GM18909 (cell line): ENCODE measurements around the gene C15orf39.
"Not testable (repeated sequence)": the region's sequence is repeated elsewhere in the genome, so short reads cannot be mapped to it uniquely, and the experiment has no call there.

Experiments
- ATAC-seq: cut with Tn5 transposase; IDR thresholded peaks from one replicate; pipeline ENCODE4 v1.9.1; 2021; ENCODE audit warnings: mild to moderate bottlenecking; ENCODE audit not compliant: unreplicated experiment, poor library complexity

The C15orf39 gene

DNA sequence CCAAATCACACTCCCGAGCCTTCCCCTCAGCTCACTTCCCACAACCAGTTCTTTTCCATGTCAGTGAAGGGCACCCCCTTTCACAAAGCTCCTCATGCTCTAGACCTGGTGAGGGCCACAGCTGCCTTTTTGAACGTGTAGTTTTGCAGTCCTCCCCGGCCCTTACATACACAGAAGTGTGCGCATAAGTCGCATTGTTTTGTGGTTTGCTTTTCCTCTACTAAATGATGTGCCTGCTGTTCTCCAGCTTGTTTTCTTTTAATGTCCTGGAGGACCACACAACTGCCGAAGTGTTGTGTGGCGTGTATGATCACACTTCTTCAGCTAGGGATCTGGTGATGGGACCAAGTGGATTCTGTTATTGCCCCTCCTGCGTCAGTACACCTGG is 7.6 kb downstream of the C15orf39 start:
- ATAC-seq: no peak

DNA sequence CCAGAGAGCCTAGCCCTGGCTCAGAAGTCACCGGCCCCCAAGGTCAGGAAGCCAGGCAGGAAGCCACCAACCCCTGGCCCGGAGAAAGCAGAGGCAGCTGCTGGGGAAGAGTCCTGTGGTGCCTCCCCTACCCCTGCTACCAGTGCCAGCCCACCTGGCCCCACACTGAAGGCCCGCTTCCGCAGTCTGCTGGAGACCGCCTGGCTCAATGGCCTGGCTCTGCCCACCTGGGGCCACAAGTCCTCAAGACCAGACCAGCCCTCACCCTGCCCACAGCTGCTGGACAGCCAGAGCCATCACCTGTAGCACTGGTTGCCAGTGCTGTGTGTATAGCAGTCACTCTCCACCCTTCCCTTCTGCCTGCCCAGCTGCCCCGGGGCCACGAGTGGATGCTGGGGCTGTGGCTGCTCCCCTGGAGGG is 9.1 kb downstream of the C15orf39 start:
- no peak for ATAC-seq

- no peak for ATAC-seq
Measured at GRCh38 chr15:75211436-75212199, 9.9 kb downstream of the C15orf39 start.

GRCh38 chr15:75212200-75212858 is 10.6 kb downstream of the C15orf39 start:
- no peak for ATAC-seq

DNA sequence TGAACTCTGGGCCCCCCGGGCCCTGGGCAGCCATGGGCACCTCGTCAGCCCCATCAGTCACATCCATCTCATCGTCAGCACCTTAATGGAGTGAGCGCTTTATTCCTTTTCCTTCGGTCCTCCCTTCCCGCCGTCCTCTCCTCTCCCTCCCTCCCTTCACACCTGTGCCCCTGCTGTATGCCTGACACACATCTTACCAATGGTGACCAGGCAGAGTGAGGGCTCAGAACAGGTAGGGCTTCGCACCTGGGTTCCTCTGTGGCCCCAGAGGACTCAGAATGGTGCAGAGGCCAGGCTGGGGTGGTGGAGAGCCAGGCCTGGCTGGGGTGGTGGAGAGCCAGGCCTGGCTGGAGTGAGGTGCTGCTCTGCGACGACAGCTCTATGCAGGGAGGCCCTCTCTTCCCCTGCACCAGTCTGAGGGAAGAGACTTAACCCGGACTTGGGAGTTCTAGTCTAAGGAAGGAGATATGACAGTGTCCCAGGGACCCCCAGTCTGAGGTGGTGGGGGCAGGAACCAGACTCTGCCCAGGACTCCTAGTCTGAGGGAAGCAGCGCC is 11.6 kb downstream of the C15orf39 start:
- no peak for ATAC-seq

GRCh38 chr15:75213768-75214221 is 12.1 kb downstream of the C15orf39 start:
- no peak for ATAC-seq

- no peak for ATAC-seq
Measured at GRCh38 chr15:75214293-75215096, 12.8 kb downstream of the C15orf39 start.

DNA sequence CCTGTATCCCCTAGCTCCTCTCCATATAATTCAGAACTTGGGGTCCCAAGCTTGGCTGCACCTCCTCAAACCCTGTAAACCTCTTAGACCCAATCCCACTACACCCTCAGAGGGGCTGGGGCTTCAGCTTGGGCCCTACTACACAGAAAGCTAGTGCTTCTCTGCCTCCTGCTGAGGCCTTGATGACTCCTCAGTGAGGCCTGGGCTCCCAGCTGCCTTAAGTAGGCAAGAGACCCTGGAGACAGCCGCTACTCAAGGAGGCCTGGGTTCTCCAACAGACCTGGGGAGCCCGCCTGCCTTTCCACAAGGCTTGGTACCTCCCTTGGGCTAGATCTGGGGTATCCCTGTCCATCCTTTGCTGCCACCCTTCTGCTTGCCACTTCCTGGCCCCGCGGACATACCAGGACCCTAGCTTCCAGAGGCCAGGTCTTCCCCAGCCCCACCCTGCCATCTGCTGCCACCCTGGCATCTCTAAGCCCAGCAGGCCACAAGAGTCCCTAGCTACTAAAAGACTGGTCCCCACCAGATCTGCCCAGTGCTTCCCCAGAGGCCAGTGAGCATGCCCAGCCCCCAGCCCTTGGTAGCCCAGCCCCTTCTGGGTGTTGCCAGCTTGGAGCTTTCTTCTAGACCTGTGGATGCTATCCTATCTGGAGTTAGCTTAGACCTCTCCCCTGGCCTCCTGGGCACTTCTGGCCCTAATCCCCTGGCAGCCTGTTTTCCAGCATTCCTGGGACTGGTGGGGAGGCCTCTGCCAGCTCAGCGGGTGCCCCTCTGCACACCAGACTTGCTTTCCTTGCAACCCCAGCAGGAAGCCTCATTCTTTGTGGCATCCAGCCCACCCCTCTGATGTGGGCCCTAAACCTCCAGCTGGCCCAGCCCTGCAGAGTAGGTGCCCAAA is 13.7 kb downstream of the C15orf39 start:
- ATAC-seq: no peak

DNA sequence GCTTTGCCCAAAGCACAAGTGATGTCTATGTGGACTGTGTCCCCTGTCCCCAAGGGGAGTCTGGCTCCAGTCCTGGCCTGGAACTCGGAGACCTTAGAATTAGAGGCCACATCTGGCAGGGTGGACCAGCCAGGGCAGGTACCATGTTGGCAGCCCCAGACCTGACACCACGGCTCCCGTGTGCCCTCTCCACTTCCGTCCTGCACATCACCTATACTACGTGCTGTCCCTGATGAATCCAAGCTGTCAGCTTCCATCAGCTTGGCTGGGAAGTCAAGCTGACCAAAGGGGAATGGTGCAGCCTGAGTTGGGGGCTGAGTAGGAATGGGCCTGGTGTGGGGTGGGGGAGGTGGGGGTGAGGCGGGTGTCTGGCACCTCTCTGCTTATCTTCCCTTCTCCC is 15.3 kb downstream of the C15orf39 start:
- no peak for ATAC-seq

- ATAC-seq: not testable (repeated sequence)
Measured at GRCh38 chr15:75217574-75217973, 15.9 kb downstream of the C15orf39 start.

DNA sequence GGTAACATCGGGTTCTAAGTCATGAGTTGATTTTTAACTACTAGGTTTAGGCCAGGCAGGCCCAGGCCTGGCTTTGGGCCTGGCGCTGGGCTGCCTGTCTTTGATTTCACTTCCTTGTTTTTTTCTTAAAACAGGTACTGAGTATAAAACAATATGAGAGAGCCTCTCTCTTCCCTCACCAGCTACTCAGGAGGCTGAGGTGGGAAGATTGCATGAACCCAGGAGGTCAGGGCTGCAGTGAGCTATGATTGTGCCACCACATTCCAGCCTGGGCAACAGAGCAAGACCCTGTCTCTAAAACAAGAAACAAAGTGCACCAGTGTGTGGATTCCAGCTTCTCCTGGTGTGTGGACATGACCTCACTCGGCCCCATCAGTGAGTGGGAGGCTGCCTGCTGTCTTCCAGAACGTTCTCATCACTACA is 17.8 kb downstream of the C15orf39 start:
- ATAC-seq: not testable (repeated sequence)

DNA sequence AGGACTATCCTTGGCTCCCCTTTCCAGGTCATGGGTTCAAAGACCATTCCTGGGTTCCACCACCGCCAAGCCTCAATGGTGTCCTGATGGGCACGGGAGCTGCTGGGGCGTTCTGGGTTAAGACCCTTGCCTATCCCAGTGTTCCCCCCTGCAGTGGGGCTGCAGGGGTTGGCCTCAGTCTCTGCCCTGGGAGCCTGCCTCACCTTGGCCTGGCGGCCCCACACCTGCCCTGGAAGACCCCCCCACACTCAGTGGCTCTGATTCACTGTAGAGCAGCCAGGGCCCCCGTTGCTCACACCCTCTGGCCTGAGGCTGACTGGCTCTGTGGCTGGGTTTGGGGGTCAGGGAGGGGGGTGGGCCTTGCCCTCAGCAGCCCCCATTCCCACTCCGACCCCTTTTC is 22.0 kb downstream of the C15orf39 start:
- no peak for ATAC-seq

DNA sequence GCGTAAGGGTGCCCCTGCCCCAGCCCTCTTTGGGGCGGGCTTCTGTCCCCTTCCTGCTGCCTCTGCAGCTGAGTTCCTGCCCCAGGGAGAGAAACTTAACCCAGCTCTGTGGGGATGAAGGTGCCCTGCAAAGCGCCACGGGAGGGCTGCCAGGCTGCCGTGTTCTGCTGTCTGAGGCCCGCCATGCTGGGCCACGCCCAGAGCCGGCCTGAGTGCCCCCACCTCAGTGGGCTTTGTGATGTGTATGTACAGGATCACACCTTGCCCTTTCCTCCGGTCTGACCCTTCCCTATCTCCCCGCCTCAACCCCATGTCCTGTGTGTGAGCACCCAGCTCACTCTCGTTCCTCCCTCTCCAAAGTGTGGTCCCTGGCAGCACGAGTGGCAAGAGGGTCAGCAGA is 22.6 kb downstream of the C15orf39 start:
- ATAC-seq: no peak

DNA sequence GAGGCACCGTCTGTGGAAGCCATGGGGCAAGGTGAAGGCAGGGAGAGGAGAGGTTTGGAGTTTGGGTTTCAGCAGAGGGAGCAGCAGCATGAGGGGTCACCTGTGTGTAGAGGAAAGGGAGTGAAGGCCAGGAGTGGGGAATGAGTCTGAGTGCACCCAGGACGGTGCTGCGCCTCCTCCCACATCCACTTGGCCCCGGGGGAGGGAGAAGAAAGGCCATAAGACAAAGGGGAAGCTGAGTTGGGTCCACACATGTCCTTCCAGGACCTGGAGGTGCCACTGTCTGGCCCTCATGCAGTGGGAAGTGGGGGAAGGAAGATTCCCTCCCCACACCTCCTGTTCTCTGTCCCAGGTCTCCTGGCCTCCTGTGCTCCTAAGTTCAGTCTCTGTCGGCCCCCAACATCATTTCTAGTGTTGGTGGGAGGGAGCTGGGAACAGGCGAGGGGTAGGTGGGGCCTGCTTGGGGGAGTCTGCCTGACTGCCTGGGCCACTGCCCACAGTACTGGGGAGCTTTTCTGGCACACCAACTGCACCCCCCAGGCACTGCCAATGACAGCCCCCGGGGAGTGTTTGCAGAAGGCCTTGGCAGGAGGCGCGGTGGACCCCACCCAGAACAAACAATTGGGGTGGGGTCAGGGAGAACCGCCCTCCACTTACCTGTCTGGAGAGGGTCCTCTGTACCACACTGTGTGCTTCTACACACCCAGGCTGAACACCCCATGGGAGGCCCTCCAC is 23.6 kb downstream of the C15orf39 start:
- not testable (repeated sequence) for ATAC-seq

DNA sequence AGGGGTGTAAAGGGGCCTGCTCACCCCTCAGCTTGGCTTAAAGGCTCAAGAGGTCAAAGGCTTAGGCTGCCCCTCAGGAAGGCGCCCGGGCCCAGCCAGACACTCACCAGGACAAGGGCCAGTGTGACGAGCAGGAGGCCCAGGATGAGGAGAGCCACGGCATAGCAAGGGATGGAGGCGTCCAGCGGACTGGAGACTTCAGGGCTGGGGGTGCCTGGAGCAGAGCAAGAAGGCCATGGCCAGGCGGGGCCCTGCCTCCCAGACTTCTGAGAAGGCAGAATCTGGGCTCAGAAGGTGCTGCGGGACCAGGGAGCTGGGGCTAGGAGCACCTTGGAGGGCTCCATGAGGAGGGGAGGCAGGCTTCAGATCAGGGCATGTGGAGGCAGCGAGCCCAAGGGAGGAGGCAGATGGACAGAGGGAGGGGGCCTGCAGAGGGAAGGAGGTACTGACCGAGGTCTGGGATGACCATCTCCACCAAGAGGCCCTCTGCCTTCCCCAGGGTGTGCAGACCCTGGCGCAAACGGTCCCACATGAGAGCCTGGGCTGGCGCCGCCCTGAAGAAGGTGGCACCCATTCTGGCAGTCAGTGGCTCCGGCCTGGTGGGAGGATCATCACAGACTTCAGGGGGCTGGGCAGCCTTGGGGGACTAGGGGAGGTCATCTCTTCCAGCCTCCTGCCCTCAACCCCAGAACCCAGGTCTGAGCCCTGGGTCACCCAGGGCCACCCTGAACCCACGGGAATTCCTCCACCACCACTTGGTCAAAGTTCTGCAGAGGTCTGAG is 24.5 kb downstream of the C15orf39 start:
- no peak for ATAC-seq

- not testable (repeated sequence) for ATAC-seq
Measured at GRCh38 chr15:75227112-75227511, 25.4 kb downstream of the C15orf39 start.

DNA sequence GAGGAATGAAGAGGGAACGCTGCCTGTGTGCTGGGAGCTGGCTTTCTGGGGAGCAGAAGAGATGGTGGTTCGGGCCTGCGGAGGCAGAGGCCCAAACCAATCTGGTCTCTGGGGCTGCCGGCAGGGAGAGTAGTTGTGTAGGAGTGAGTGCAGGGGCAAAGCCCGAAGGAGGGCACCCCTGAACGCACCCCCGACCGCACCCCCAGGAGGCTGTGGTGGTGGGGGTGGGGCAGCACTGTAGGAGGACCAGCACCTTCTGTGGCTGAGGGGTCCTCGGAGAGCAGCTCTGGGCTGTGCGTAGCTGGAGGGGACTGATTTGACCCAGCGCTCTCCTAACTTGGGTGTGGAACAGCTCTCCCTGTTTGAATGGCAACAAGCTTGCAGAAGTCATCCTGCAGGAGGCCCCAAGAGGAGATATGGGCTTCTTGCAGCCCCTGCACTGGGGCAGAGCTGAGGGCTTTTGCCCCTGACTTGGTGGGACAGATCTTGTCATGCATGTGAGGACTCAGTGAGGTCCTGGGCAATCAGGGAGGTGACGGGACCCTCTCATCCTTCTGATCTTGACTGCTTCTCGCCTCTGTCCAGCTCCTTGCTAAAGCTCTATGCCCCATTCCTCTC is 26.1 kb downstream of the C15orf39 start:
- no peak for ATAC-seq

DNA sequence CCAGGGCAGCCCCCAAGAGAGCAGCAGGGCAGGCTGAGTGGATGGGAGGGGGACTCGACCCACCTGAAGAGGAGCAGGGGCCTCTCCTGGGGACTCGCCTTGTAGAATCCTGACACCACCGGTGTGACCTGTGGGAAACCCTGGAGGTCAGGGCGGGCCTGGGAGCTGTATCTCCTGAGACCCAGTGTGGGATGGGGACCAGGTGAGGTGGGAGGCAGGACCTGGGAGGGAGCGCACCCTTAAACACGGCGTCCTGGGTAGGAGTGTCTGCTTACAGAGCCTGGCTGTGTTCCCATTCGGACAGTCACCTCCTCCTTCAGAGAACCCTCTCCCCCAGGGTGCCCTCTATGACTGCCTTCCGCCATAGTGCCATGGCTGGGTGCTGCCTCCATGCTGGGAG is 27.1 kb downstream of the C15orf39 start:
- ATAC-seq: no peak
